ENCODE data around the gene SMAD6. TPM values are rescaled to one million over a fixed set of nuclear protein-coding genes. Genes with fewer than 3 reads are reported as not detected.

SMAD6 gene
- total and polyA plus RNA-seq, 2 experiments from 2014 or later: 1.6 to 15.7 TPM

- Mint-ChIP-seq H3K27me3 (ENCODE audit: insufficient read depth, low read depth, poor library complexity) (peaks cover 4% of the 10 kb centered on the region), H3K4me1 (peaks cover 20% of the 10 kb centered on the region), H3K9me3 (no peaks in the 10 kb centered on the region), H3K36me3 (ENCODE audit: low read depth) (no peaks in the 10 kb centered on the region), H3K4me3 (no peak overlapping the region), H3K27ac (no peak overlapping the region)
- no peaks in the 10 kb centered on the region for H3K9me2 ChIP-seq (ENCODE audit: insufficient read depth)
- no peaks in the 10 kb centered on the region for H3K36me3 ChIP-seq (ENCODE audit: insufficient read depth)
- no peak for DNase-seq (ENCODE audit: low spot score)
- no peak overlapping the region for H3K4me3 ChIP-seq
- H3K4me1 ChIP-seq (ENCODE audit: insufficient read depth): peaks cover 13% of the 10 kb centered on the region
- H2AFZ ChIP-seq: no peak overlapping the region
- ATAC-seq: no peak
- TF ChIP-seq, protein P1, sequence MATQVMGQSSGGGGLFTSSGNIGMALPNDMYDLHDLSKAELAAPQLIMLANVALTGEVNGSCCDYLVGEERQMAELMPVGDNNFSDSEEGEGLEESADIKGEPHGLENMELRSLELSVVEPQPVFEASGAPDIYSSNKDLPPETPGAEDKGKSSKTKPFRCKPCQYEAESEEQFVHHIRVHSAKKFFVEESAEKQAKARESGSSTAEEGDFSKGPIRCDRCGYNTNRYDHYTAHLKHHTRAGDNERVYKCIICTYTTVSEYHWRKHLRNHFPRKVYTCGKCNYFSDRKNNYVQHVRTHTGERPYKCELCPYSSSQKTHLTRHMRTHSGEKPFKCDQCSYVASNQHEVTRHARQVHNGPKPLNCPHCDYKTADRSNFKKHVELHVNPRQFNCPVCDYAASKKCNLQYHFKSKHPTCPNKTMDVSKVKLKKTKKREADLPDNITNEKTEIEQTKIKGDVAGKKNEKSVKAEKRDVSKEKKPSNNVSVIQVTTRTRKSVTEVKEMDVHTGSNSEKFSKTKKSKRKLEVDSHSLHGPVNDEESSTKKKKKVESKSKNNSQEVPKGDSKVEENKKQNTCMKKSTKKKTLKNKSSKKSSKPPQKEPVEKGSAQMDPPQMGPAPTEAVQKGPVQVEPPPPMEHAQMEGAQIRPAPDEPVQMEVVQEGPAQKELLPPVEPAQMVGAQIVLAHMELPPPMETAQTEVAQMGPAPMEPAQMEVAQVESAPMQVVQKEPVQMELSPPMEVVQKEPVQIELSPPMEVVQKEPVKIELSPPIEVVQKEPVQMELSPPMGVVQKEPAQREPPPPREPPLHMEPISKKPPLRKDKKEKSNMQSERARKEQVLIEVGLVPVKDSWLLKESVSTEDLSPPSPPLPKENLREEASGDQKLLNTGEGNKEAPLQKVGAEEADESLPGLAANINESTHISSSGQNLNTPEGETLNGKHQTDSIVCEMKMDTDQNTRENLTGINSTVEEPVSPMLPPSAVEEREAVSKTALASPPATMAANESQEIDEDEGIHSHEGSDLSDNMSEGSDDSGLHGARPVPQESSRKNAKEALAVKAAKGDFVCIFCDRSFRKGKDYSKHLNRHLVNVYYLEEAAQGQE (IDR thresholded peaks at IDR 0.05; ENCODE audit: unreplicated experiment): no peak
- TF ChIP-seq JUNB (IDR thresholded peaks at IDR 0.05; ENCODE audit: unreplicated experiment) (no peak), EZH2phosphoT487 (IDR thresholded peaks at IDR 0.05; ENCODE audit: unreplicated experiment) (no peak), POLR2AphosphoS5 (IDR thresholded peaks at IDR 0.05; ENCODE audit: low read depth) (no peak)
- TF ChIP-seq, protein P2, sequence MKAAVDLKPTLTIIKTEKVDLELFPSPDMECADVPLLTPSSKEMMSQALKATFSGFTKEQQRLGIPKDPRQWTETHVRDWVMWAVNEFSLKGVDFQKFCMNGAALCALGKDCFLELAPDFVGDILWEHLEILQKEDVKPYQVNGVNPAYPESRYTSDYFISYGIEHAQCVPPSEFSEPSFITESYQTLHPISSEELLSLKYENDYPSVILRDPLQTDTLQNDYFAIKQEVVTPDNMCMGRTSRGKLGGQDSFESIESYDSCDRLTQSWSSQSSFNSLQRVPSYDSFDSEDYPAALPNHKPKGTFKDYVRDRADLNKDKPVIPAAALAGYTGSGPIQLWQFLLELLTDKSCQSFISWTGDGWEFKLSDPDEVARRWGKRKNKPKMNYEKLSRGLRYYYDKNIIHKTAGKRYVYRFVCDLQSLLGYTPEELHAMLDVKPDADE (IDR thresholded peaks at IDR 0.05): no peak
- TF ChIP-seq, protein P3, sequence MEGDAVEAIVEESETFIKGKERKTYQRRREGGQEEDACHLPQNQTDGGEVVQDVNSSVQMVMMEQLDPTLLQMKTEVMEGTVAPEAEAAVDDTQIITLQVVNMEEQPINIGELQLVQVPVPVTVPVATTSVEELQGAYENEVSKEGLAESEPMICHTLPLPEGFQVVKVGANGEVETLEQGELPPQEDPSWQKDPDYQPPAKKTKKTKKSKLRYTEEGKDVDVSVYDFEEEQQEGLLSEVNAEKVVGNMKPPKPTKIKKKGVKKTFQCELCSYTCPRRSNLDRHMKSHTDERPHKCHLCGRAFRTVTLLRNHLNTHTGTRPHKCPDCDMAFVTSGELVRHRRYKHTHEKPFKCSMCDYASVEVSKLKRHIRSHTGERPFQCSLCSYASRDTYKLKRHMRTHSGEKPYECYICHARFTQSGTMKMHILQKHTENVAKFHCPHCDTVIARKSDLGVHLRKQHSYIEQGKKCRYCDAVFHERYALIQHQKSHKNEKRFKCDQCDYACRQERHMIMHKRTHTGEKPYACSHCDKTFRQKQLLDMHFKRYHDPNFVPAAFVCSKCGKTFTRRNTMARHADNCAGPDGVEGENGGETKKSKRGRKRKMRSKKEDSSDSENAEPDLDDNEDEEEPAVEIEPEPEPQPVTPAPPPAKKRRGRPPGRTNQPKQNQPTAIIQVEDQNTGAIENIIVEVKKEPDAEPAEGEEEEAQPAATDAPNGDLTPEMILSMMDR (conservative IDR thresholded peaks at IDR 0.05; ENCODE audit: low read depth in 2 of 2): no peak
- TF ChIP-seq, protein P4, sequence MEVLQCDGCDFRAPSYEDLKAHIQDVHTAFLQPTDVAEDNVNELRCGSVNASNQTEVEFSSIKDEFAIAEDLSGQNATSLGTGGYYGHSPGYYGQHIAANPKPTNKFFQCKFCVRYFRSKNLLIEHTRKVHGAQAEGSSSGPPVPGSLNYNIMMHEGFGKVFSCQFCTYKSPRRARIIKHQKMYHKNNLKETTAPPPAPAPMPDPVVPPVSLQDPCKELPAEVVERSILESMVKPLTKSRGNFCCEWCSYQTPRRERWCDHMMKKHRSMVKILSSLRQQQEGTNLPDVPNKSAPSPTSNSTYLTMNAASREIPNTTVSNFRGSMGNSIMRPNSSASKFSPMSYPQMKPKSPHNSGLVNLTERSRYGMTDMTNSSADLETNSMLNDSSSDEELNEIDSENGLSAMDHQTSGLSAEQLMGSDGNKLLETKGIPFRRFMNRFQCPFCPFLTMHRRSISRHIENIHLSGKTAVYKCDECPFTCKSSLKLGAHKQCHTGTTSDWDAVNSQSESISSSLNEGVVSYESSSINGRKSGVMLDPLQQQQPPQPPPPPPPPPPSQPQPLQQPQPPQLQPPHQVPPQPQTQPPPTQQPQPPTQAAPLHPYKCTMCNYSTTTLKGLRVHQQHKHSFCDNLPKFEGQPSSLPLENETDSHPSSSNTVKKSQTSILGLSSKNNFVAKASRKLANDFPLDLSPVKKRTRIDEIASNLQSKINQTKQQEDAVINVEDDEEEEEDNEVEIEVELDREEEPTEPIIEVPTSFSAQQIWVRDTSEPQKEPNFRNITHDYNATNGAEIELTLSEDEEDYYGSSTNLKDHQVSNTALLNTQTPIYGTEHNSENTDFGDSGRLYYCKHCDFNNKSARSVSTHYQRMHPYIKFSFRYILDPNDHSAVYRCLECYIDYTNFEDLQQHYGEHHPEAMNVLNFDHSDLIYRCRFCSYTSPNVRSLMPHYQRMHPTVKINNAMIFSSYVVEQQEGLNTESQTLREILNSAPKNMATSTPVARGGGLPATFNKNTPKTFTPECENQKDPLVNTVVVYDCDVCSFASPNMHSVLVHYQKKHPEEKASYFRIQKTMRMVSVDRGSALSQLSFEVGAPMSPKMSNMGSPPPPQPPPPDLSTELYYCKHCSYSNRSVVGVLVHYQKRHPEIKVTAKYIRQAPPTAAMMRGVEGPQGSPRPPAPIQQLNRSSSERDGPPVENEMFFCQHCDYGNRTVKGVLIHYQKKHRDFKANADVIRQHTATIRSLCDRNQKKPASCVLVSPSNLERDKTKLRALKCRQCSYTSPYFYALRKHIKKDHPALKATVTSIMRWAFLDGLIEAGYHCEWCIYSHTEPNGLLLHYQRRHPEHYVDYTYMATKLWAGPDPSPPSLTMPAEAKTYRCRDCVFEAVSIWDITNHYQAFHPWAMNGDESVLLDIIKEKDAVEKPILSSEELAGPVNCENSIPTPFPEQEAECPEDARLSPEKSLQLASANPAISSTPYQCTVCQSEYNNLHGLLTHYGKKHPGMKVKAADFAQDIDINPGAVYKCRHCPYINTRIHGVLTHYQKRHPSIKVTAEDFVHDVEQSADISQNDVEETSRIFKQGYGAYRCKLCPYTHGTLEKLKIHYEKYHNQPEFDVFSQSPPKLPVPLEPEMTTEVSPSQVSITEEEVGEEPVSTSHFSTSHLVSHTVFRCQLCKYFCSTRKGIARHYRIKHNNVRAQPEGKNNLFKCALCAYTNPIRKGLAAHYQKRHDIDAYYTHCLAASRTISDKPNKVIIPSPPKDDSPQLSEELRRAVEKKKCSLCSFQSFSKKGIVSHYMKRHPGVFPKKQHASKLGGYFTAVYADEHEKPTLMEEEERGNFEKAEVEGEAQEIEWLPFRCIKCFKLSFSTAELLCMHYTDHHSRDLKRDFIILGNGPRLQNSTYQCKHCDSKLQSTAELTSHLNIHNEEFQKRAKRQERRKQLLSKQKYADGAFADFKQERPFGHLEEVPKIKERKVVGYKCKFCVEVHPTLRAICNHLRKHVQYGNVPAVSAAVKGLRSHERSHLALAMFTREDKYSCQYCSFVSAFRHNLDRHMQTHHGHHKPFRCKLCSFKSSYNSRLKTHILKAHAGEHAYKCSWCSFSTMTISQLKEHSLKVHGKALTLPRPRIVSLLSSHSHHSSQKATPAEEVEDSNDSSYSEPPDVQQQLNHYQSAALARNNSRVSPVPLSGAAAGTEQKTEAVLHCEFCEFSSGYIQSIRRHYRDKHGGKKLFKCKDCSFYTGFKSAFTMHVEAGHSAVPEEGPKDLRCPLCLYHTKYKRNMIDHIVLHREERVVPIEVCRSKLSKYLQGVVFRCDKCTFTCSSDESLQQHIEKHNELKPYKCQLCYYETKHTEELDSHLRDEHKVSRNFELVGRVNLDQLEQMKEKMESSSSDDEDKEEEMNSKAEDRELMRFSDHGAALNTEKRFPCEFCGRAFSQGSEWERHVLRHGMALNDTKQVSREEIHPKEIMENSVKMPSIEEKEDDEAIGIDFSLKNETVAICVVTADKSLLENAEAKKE (CRISPR knock-in tag; IDR thresholded peaks at IDR 0.05): no peak
- H3K27me3 ChIP-seq (ENCODE audit: insufficient read depth): no peaks in the 10 kb centered on the region
- H3K4me2 ChIP-seq: no peak overlapping the region
- no peaks in the 10 kb centered on the region for H3K79me2 ChIP-seq (replicated peaks; ENCODE audit: insufficient read depth)
- H3K27ac ChIP-seq (ENCODE audit: low read depth): no peak overlapping the region
- peaks cover 6% of the 10 kb centered on the region for H3F3A ChIP-seq (replicated peaks; ENCODE audit: low read depth)
- no peaks in the 10 kb centered on the region for H4K20me1 ChIP-seq (replicated peaks; ENCODE audit: insufficient read depth)
Observed at GRCh38 chr15:66778314-66778665, 76.3 kb downstream of the SMAD6 start.
